Trophoblast cell (in vitro differentiated cells and primary cell): ENCODE data around the gene NFIB.

ENCODE experiments used
- DNase-seq, 2 donors: peaks; one replicate each; pipeline ENCODE4 v3.0.0-alpha.2; 2016
- H2AFZ ChIP-seq: 2 replicates; pipeline ENCODE4 v1.6.1; 2013; ENCODE audit warnings: low read length, moderate library complexity, mild to moderate bottlenecking; ENCODE audit not compliant: insufficient read depth, poor library complexity
- H2AK5ac ChIP-seq: 2 replicates; pipeline ENCODE4 v1.6.1; 2013; ENCODE audit warnings: mild to moderate bottlenecking, low read length
- H2BK120ac ChIP-seq: 2 replicates; pipeline ENCODE4 v1.6.1; 2013; ENCODE audit warnings: low read length, mild to moderate bottlenecking, moderate library complexity; ENCODE audit not compliant: insufficient read depth, poor library complexity
- H2BK12ac ChIP-seq: 2 replicates; pipeline ENCODE4 v1.6.1; 2013; ENCODE audit warnings: mild to moderate bottlenecking, low read length, moderate library complexity
- H2BK5ac ChIP-seq: 2 replicates; pipeline ENCODE4 v1.6.1; 2013; ENCODE audit warnings: low read length, low read depth, moderate library complexity, mild to moderate bottlenecking; ENCODE audit not compliant: poor library complexity
- H3K14ac ChIP-seq: 2 replicates; pipeline ENCODE4 v1.6.1; 2013; ENCODE audit warnings: mild to moderate bottlenecking, low read length
- H3K18ac ChIP-seq: 2 replicates; pipeline ENCODE4 v1.6.1; 2013; ENCODE audit warnings: mild to moderate bottlenecking, low read length
- H3K23ac ChIP-seq: 2 replicates; pipeline ENCODE4 v1.6.1; 2013; ENCODE audit warnings: low read length
- H3K27ac ChIP-seq: 2 replicates; pipeline ENCODE4 v1.5.1; 2013; ENCODE audit warnings: low read depth, mild to moderate bottlenecking, inconsistent platforms, low read length, moderate library complexity
- H3K27me3 ChIP-seq: 2 replicates; pipeline ENCODE4 v1.6.1; 2013; ENCODE audit warnings: inconsistent platforms, mild to moderate bottlenecking, low read length, moderate library complexity; ENCODE audit not compliant: insufficient read depth
- H3K36me3 ChIP-seq, 2 experiments: 1 replicate in 1 of 2; 2 replicates in 1 of 2; pipeline ENCODE4 v1.6.1; 2013; ENCODE audit warnings: low read length in 2 of 2, mild to moderate bottlenecking in 2 of 2, moderate library complexity in 1 of 2; ENCODE audit not compliant: insufficient read depth in 2 of 2, control insufficient read depth in 1 of 2
- H3K4ac ChIP-seq: 2 replicates; pipeline ENCODE4 v1.6.1; 2013; ENCODE audit warnings: low read depth, mild to moderate bottlenecking, low read length, moderate library complexity
- H3K4me1 ChIP-seq, 2 experiments: 1 replicate in 1 of 2; 2 replicates in 1 of 2; pipeline ENCODE4 v1.6.1; 2013; ENCODE audit warnings: low read length in 2 of 2, mild to moderate bottlenecking in 2 of 2, moderate library complexity in 1 of 2; ENCODE audit not compliant: insufficient read depth in 2 of 2, control insufficient read depth in 1 of 2
- H3K4me2 ChIP-seq: 2 replicates; pipeline ENCODE4 v1.6.1; 2013; ENCODE audit warnings: inconsistent platforms, mild to moderate bottlenecking, low read length, moderate library complexity
- H3K4me3 ChIP-seq: 2 replicates; pipeline ENCODE4 v1.5.1; 2013; ENCODE audit warnings: mild to moderate bottlenecking, low read depth, low read length, inconsistent platforms
- H3K79me1 ChIP-seq: one replicate; pipeline ENCODE4 v1.6.1; 2013; ENCODE audit warnings: low read length
- H3K79me2 ChIP-seq: 2 replicates; pipeline ENCODE4 v1.6.1; 2013; ENCODE audit warnings: low read length, mild to moderate bottlenecking; ENCODE audit not compliant: control insufficient read depth, insufficient read depth, poor library complexity
- H3K9ac ChIP-seq: 2 replicates; pipeline ENCODE4 v1.6.1; 2013; ENCODE audit warnings: mild to moderate bottlenecking, low read length
- H3K9me3 ChIP-seq: 2 replicates; pipeline ENCODE4 v1.6.1; 2013; ENCODE audit warnings: low read depth, mild to moderate bottlenecking, control low read depth, inconsistent platforms, low read length; ENCODE audit not compliant: insufficient read depth
- H4K12ac ChIP-seq: 2 replicates; pipeline ENCODE4 v1.6.1; 2013; ENCODE audit warnings: low read depth, mild to moderate bottlenecking, low read length, moderate library complexity
- H4K8ac ChIP-seq: 2 replicates; pipeline ENCODE4 v1.6.1; 2013; ENCODE audit warnings: low read depth, mild to moderate bottlenecking, low read length, moderate library complexity
- H4K91ac ChIP-seq: one replicate; pipeline ENCODE4 v1.6.1; 2013; ENCODE audit warnings: low read depth, mild to moderate bottlenecking, low read length, moderate library complexity
- WGBS: extraction: QIAGEN DNeasy Blood & Tissue Kit; methylation state at CpG from one replicate; pipeline ENCODE4 v1.1.7; 2013; ENCODE audit warnings: missing lambda C conversion rate; ENCODE audit not compliant: insufficient read length, insufficient coverage; ENCODE audit errors: extremely low coverage; 5-methylcytosine and 5-hydroxymethylcytosine counted together

NFIB gene

DNA sequence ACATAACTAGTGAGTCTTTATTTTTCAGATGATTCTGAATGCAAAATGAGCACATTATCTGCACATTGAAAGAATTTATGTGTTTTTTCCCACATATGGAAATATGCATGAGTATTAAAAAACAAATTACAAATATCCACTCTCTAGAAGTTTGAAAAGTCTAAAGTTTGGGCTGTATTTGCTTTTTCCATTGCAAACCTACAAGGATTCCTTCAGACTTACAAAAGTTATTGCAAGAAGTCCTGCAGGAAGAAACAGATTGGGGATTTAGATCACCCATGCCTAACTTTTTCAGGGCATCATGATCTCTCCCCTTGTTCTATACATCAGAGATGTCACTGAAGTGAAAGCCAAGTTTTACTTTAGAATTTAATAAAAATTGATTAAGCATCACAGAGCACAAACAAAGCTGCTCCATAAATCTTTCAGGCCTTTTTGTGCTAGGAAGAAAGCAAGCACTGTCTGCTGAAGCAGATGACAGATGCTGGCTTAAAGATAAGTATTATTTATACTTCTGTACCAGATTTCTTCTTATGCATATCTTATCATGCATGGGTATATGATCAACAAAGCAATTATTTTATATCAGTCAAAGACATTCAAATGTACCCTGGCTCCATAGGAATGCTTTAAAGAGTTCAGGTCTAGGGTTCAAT, 71.7 kb downstream of the NFIB start:
- no peaks in the 10 kb centered on the region for H3K79me1 ChIP-seq
- no peaks in the 10 kb centered on the region for H3K9me3 ChIP-seq
- no peak overlapping the region for H3K4me3 ChIP-seq
- no peaks in the 10 kb centered on the region for H3K79me2 ChIP-seq
- no peak overlapping the region for H4K8ac ChIP-seq
- H3K4ac ChIP-seq: no peak overlapping the region
- H3K23ac ChIP-seq: no peak overlapping the region
- no peak overlapping the region for H3K27ac ChIP-seq
- H4K12ac ChIP-seq: no peak overlapping the region
- no peak overlapping the region for H3K18ac ChIP-seq
- H3K27me3 ChIP-seq: no peaks in the 10 kb centered on the region
- H3K14ac ChIP-seq: no peak overlapping the region
- H2BK120ac ChIP-seq: no peak overlapping the region
- H2AFZ ChIP-seq: no peak overlapping the region
- no peak for DNase-seq
- H2AK5ac ChIP-seq: no peak overlapping the region
- H3K4me2 ChIP-seq: no peak overlapping the region
- H3K9ac ChIP-seq: no peak overlapping the region
- no peak overlapping the region for H4K91ac ChIP-seq
- peaks cover 0 to 7% of the 10 kb centered on the region in 2 experiments for H3K4me1 ChIP-seq
- no peak overlapping the region for H2BK5ac ChIP-seq
- no peaks in the 10 kb centered on the region for H3K36me3 ChIP-seq
- no peak overlapping the region for H2BK12ac ChIP-seq

DNA sequence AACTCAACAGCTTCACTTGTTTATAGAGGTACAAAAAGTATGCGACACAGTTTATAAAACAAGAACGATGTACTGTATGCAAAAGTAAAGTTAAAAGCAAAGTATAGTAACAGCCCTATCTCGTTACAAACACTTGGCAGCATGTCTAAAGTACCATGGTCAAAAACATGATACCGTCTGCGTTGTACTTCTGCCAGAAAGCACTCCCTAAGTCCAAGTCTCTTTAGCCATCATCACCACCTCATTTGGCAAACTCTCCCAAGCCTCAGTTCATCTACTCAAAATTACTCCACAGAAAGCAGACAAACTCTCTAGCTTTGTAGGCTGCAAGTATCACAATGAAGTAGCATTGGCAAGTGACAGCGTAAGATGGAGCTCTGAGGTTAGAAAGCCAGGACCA, 73.4 kb downstream of the NFIB start:
- Histone ChIP-seq H3K23ac (no peak overlapping the region), H3K4ac (no peak overlapping the region), H3K9ac (no peak overlapping the region), H3K4me2 (no peak overlapping the region), H3K9me3 (no peaks in the 10 kb centered on the region), H3K79me1 (no peaks in the 10 kb centered on the region), H3K4me3 (no peak overlapping the region), H2AFZ (no peak overlapping the region), H4K91ac (no peak overlapping the region), H2BK120ac (no peak overlapping the region), H3K27me3 (no peaks in the 10 kb centered on the region), H3K14ac (no peak overlapping the region), H4K12ac (no peak overlapping the region), H2BK12ac (no peak overlapping the region), H3K4me1 (peaks cover 0 to 4% of the 10 kb centered on the region in 2 experiments), H3K27ac (no peak overlapping the region), H4K8ac (no peak overlapping the region), H3K36me3 (no peaks in the 10 kb centered on the region), H2BK5ac (no peak overlapping the region), H3K79me2 (no peaks in the 10 kb centered on the region), H3K18ac (no peak overlapping the region), H2AK5ac (no peak overlapping the region)
- no peak for DNase-seq
- WGBS: no CpG with 5 or more reads among the region's 6 CpGs

GRCh38 chr9:14238518-14238917, 75.4 kb downstream of the NFIB start:
- no peak overlapping the region for H3K18ac ChIP-seq
- no peaks in the 10 kb centered on the region for H3K36me3 ChIP-seq
- H3K27ac ChIP-seq: peak overlapping the region; percentile 86
- H4K12ac ChIP-seq: no peak overlapping the region
- peak overlapping the region; percentile 11 for H3K4me2 ChIP-seq
- no peak overlapping the region for H3K23ac ChIP-seq
- H4K8ac ChIP-seq: no peak overlapping the region
- H2AK5ac ChIP-seq: no peak overlapping the region
- H3K4me1 ChIP-seq: peaks cover 0 to 4% of the 10 kb centered on the region in 2 experiments
- DNase-seq: peak; percentile 23 to 82
- no peaks in the 10 kb centered on the region for H3K79me1 ChIP-seq
- no peak overlapping the region for H3K4me3 ChIP-seq
- H2BK120ac ChIP-seq: no peak overlapping the region
- no peak overlapping the region for H2BK12ac ChIP-seq
- H2AFZ ChIP-seq: no peak overlapping the region
- H3K9me3 ChIP-seq: no peaks in the 10 kb centered on the region
- no peak overlapping the region for H3K4ac ChIP-seq
- H3K79me2 ChIP-seq: no peaks in the 10 kb centered on the region
- no peak overlapping the region for H3K14ac ChIP-seq
- H3K9ac ChIP-seq: no peak overlapping the region
- no peaks in the 10 kb centered on the region for H3K27me3 ChIP-seq
- WGBS: no CpG with 5 or more reads among the region's 4 CpGs
- no peak overlapping the region for H4K91ac ChIP-seq
- no peak overlapping the region for H2BK5ac ChIP-seq

GRCh38 chr9:14238079-14238478, 75.9 kb downstream of the NFIB start:
- Histone ChIP-seq H3K4ac (no peak overlapping the region), H3K27me3 (no peaks in the 10 kb centered on the region), H3K18ac (no peak overlapping the region), H3K79me2 (no peaks in the 10 kb centered on the region), H3K14ac (no peak overlapping the region), H2AK5ac (no peak overlapping the region), H3K23ac (no peak overlapping the region), H3K4me1 (peaks cover 0 to 4% of the 10 kb centered on the region in 2 experiments), H2BK120ac (no peak overlapping the region), H3K9me3 (no peaks in the 10 kb centered on the region), H3K27ac (peak overlapping the region; percentile 86), H3K4me2 (peak overlapping the region; percentile 11), H2AFZ (no peak overlapping the region), H2BK5ac (no peak overlapping the region), H3K36me3 (no peaks in the 10 kb centered on the region), H2BK12ac (no peak overlapping the region), H3K4me3 (no peak overlapping the region), H3K9ac (no peak overlapping the region), H4K91ac (no peak overlapping the region), H4K12ac (no peak overlapping the region), H3K79me1 (no peaks in the 10 kb centered on the region), H4K8ac (no peak overlapping the region)
- no CpG with 5 or more reads among the region's 3 CpGs for WGBS
- peak; percentile 52 to 58 for DNase-seq
